Suprapubic skin (tissue), 4 donors: ENCODE measurements around the gene BCAS1. TPM values are rescaled to one million over a fixed set of nuclear protein-coding genes. Genes with fewer than 3 reads are reported as not detected.

Experiments used
- DNase-seq, 2 donors: peaks; one replicate each; pipeline ENCODE4 v3.0.0-alpha.2; 2019; ENCODE audit warnings: low spot score in 2 of 2
- H3K27ac ChIP-seq: fragments of 200-600 bp; sonication (generic); one replicate; pipeline ENCODE4 v1.5.1; 2019
- H3K27me3 ChIP-seq: fragments of 200-600 bp; sonication (generic); one replicate; pipeline ENCODE4 v1.5.1; 2019
- H3K36me3 ChIP-seq: fragments of 200-600 bp; sonication (generic); one replicate; pipeline ENCODE4 v1.5.1; 2019
- H3K4me1 ChIP-seq: fragments of 200-600 bp; sonication (generic); one replicate; pipeline ENCODE4 v1.5.1; 2019
- H3K4me3 ChIP-seq: fragments of 200-600 bp; sonication (generic); one replicate; pipeline ENCODE4 v1.5.1; 2019; ENCODE audit warnings: mild to moderate bottlenecking
- H3K9me3 ChIP-seq: fragments of 200-600 bp; sonication (generic); one replicate; pipeline ENCODE4 v1.5.1; 2019
- EP300 ChIP-seq: sonication (generic); formaldehyde crosslinking; IDR thresholded peaks from one replicate; pipeline ENCODE4 v1.6.1; 2017; ENCODE audit warnings: antibody characterized with exemption
- POLR2A ChIP-seq, 2 donors: fragments of 450-650 bp; IDR thresholded peaks; one replicate each; pipeline ENCODE4 v1.6.1; 2017; ENCODE audit warnings: antibody characterized with exemption in 2 of 2, mild to moderate bottlenecking in 2 of 2, moderate library complexity in 2 of 2
- POLR2AphosphoS5 ChIP-seq, 3 donors: sonication (generic); formaldehyde crosslinking; IDR thresholded peaks; one replicate each; pipeline ENCODE4 v1.6.1; 2017; ENCODE audit warnings: antibody characterized with exemption in 3 of 3
- WGBS: methylation state at CpG from one replicate; pipeline ENCODE4 v1.1.5; 2018; 5-methylcytosine and 5-hydroxymethylcytosine counted together
- total RNA-seq, 4 donors: library from RNA; depleted of rRNA; stranded (reverse); fragments of >200 nt; gene quantifications; one replicate each; pipeline ENCODE4 v1.1.0, GENCODE V29; 2016
- TF ChIP-seq, protein P1 (sequence below), 2 donors: fragments of 200-600 bp in 1 of 2; fragments of 450-650 bp in 1 of 2; sonication (generic) in 1 of 2; IDR thresholded peaks; one replicate each; pipeline ENCODE4 v1.5.1; 2016 to 2019; ENCODE audit warnings: antibody characterized with exemption in 2 of 2, mild to moderate bottlenecking in 1 of 2, moderate library complexity in 1 of 2

The BCAS1 gene
- total RNA-seq, 4 donors from 2014 or later, result 1.7 to 3.4 (median 2.1) TPM

DNA sequence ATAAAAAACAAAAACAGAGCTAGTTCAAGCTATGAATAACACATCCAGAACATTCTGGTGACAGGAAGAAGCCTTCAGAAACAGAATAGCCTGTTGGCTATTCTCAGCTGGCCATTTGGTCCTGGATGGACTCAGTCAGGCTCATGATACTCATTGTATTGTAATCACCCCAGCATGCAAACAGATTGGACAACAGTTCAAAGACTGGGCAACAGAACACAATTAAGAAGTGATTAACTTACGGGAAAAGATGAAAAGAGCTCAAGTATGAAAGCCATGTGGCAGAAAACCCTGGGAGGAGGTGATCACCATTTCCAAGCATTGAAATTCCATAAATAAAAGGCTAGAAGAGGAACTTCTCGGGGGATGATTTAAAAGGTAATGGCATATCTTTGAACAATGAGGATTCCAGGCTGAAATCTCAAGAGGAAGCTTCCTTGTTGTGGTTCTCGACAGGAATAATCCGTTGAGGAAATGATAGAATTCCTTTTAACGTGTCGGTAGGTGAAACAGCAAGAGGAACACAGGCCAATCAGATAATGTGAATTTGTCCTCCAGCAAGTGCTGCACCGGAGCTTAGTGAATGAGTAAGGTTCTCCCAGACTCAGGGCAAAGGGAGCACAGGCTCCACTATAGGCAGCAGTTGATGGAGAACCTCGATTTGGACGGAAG is 172.4 kb downstream of the BCAS1 start:
- no peaks in the 10 kb centered on the region for H3K27me3 ChIP-seq
- H3K4me1 ChIP-seq, result peaks cover 49% of the 10 kb centered on the region
- 36% methylated on average over 9 of the region's 9 CpGs for WGBS
- DNase-seq, result peak; percentile 12 to 44
- no peaks in the 10 kb centered on the region for H3K36me3 ChIP-seq
- H3K27ac ChIP-seq, result peak overlapping the region; percentile 38
- no peak for TF ChIP-seq EP300
- TF ChIP-seq, protein P1, sequence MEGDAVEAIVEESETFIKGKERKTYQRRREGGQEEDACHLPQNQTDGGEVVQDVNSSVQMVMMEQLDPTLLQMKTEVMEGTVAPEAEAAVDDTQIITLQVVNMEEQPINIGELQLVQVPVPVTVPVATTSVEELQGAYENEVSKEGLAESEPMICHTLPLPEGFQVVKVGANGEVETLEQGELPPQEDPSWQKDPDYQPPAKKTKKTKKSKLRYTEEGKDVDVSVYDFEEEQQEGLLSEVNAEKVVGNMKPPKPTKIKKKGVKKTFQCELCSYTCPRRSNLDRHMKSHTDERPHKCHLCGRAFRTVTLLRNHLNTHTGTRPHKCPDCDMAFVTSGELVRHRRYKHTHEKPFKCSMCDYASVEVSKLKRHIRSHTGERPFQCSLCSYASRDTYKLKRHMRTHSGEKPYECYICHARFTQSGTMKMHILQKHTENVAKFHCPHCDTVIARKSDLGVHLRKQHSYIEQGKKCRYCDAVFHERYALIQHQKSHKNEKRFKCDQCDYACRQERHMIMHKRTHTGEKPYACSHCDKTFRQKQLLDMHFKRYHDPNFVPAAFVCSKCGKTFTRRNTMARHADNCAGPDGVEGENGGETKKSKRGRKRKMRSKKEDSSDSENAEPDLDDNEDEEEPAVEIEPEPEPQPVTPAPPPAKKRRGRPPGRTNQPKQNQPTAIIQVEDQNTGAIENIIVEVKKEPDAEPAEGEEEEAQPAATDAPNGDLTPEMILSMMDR (IDR thresholded peaks at IDR 0.05), result no peak
- no peak overlapping the region for H3K4me3 ChIP-seq
- H3K9me3 ChIP-seq, result no peaks in the 10 kb centered on the region

DNA sequence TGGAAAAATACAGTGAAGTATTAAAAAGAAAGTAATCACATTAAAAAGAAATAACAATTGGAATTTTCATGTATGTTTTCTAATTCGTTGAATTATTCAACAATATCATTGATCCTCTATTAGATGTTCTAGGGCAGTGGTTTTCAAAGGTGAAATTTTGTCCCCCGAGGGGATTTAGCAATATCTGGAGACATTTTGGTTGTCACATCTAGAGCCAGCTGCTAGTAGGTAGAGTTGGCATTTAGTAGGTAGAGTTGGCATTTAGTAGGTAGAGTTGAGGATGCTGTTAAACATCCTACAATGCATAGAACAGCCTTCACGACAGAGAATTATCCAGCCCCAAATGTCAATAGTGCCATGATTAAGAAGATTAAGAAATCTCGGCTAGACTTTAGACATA is 173.7 kb downstream of the BCAS1 start:
- Histone ChIP-seq H3K9me3 (no peaks in the 10 kb centered on the region), H3K27me3 (no peaks in the 10 kb centered on the region), H3K27ac (no peak overlapping the region), H3K36me3 (no peaks in the 10 kb centered on the region), H3K4me1 (peaks cover 38% of the 10 kb centered on the region), H3K4me3 (no peak overlapping the region)
- DNase-seq, result no peak
- 92% methylated on average over 4 of the region's 4 CpGs for WGBS
- TF ChIP-seq, protein P1 (IDR thresholded peaks at IDR 0.05), result no peak
- no peak for TF ChIP-seq POLR2A (IDR thresholded peaks at IDR 0.05)
- no peak for TF ChIP-seq POLR2AphosphoS5 (IDR thresholded peaks at IDR 0.05)
- no peak for TF ChIP-seq EP300

DNA sequence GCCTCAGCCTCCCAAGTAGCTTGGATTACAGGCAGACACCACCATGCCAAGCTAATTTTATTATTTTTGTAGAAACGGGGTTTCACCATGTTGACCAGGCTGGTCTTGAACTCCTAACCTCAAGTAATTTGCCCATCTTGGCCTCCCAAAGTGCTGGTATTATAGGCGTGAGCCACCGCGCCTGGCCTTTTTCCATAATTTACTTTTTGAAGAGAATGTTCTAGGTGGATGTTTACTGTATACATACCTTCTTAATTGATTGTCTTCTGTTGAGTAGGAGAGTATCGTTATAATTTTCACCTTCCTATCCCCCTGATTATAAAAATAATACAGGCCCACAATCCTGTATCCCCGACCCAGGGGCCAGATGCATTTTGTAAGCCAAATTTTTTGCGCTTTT is 174.4 kb downstream of the BCAS1 start:
- Histone ChIP-seq H3K4me1 (peaks cover 35% of the 10 kb centered on the region), H3K36me3 (no peaks in the 10 kb centered on the region), H3K9me3 (no peaks in the 10 kb centered on the region), H3K4me3 (no peak overlapping the region), H3K27ac (no peak overlapping the region), H3K27me3 (no peaks in the 10 kb centered on the region)
- 95% methylated on average over 7 of the region's 7 CpGs for WGBS
- peak in 1 of 2 donors; percentile 18 for DNase-seq
- TF ChIP-seq EP300 (no peak), POLR2AphosphoS5 (IDR thresholded peaks at IDR 0.05) (no peak), POLR2A (IDR thresholded peaks at IDR 0.05) (no peak)
- TF ChIP-seq, protein P1 (IDR thresholded peaks at IDR 0.05), result no peak

DNA sequence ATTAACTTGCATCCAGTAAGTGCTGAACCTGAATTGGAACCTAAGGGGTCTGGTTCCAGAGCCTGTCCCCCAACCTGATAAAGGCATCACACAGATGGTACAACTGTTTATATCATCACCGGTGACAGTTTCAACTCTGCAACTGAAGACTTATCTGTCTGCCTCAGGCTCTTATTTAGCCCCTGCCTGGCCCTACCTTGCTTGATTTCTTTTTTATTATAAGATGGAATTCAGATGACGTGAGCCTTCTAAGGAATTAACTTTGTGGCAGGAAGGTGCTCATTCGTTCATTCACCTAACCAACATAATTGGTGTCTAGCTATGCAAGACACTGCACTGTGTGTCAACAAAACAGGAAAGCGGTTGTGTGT is 175.0 kb downstream of the BCAS1 start:
- no peak overlapping the region for H3K4me3 ChIP-seq

DNA sequence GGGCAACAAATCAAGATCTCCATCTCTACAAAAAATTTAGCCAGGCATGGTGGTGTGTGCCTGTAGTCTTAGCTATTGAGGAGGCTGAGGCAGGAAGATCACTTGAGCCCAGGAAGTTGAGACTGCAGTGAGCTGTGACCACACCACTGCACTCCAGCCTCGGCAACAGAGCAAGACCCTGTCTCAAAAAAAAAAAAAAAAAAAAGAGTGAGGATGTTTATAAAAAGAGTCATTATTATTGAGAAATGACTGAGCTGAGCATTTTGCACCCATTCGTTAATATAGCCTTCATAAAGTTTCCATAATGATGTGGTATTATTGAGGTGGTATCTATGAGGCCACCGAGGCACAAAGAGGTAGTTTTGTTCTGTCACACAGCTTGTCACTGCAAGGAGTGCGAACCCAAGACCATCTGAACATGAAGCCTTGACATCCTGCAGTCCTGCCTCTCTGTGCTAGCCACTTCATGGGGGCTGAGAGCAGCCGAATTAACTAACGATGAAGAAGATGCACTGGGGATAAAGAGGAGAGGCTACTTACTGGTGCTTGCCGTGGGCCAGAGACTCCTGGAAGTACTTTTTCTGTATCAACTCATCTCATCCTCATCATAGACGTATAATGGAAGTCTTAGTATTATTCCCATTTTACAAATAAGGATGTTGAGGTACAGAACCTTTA is 175.5 kb downstream of the BCAS1 start:
- 87% methylated on average over 8 of the region's 8 CpGs for WGBS
- Histone ChIP-seq H3K27me3 (no peaks in the 10 kb centered on the region), H3K36me3 (no peaks in the 10 kb centered on the region), H3K9me3 (no peaks in the 10 kb centered on the region), H3K4me1 (peaks cover 27% of the 10 kb centered on the region), H3K27ac (no peak overlapping the region), H3K4me3 (no peak overlapping the region)
- DNase-seq, result peak in 1 of 2 donors; percentile 20
- no peak for TF ChIP-seq EP300
- TF ChIP-seq POLR2AphosphoS5 (IDR thresholded peaks at IDR 0.05), result no peak
- TF ChIP-seq, protein P1 (IDR thresholded peaks at IDR 0.05), result no peak
- TF ChIP-seq POLR2A (IDR thresholded peaks at IDR 0.05), result no peak

More for the DNA sequence above, 175.0 kb downstream of the BCAS1 start:
- Histone ChIP-seq H3K36me3 (no peaks in the 10 kb centered on the region), H3K9me3 (no peaks in the 10 kb centered on the region), H3K27me3 (no peaks in the 10 kb centered on the region), H3K4me1 (peaks cover 32% of the 10 kb centered on the region), H3K27ac (no peak overlapping the region)
- 95% methylated on average over 4 of the region's 4 CpGs for WGBS
- TF ChIP-seq POLR2AphosphoS5 (IDR thresholded peaks at IDR 0.05), result no peak
- TF ChIP-seq, protein P1 (IDR thresholded peaks at IDR 0.05), result no peak
- TF ChIP-seq POLR2A (IDR thresholded peaks at IDR 0.05), result no peak
- TF ChIP-seq EP300, result no peak
- no peak for DNase-seq
